ENCODE data around the gene CRMP1. TPM values are rescaled to one million over a fixed set of nuclear protein-coding genes. Genes with fewer than 3 reads are reported as not detected.

CRMP1 gene
- total RNA-seq, 1 experiment from 2014 or later: 134 TPM

GRCh38 chr4:5941601-5942000 lies 48.7 kb upstream of the CRMP1 start:
- ChIA-PET POLR2A (no interaction called here), CTCF (interaction anchor here (0.9 kb wide), 1 partner anchor 39 kb away, joined by 3 read pairs; no protein-coding TSS in a partner anchor)
- TF ChIP-seq SOX15 (CRISPR knock-in tag; IDR thresholded peaks at IDR 0.05): no peak
- TF ChIP-seq ZNF121 (CRISPR knock-in tag; IDR thresholded peaks at IDR 0.05): no peak
- TF ChIP-seq ZNF138 (CRISPR knock-in tag; conservative IDR thresholded peaks at IDR 0.05): no peak
- no peak for TF ChIP-seq CREM (CRISPR knock-in tag; IDR thresholded peaks at IDR 0.05)
- TF ChIP-seq, protein P1, sequence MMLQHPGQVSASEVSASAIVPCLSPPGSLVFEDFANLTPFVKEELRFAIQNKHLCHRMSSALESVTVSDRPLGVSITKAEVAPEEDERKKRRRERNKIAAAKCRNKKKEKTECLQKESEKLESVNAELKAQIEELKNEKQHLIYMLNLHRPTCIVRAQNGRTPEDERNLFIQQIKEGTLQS (CRISPR knock-in tag; conservative IDR thresholded peaks at IDR 0.05): no peak
- TF ChIP-seq GABPB1 (CRISPR knock-in tag; IDR thresholded peaks at IDR 0.05): no peak
- no peak for TF ChIP-seq E2F4 (CRISPR knock-in tag; IDR thresholded peaks at IDR 0.05; ENCODE audit: borderline replicate concordance, low read depth)
- TF ChIP-seq ZBTB21 (CRISPR knock-in tag; IDR thresholded peaks at IDR 0.05; ENCODE audit: borderline replicate concordance): no peak
- TF ChIP-seq GTF2I (CRISPR knock-in tag; conservative IDR thresholded peaks at IDR 0.05): no peak
- TF ChIP-seq MAX (CRISPR knock-in tag; IDR thresholded peaks at IDR 0.05): no peak
- TF ChIP-seq, protein P2, sequence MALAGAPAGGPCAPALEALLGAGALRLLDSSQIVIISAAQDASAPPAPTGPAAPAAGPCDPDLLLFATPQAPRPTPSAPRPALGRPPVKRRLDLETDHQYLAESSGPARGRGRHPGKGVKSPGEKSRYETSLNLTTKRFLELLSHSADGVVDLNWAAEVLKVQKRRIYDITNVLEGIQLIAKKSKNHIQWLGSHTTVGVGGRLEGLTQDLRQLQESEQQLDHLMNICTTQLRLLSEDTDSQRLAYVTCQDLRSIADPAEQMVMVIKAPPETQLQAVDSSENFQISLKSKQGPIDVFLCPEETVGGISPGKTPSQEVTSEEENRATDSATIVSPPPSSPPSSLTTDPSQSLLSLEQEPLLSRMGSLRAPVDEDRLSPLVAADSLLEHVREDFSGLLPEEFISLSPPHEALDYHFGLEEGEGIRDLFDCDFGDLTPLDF (CRISPR knock-in tag; IDR thresholded peaks at IDR 0.05): no peak
- no peak for TF ChIP-seq PRDM15 (CRISPR knock-in tag; IDR thresholded peaks at IDR 0.05)
- TF ChIP-seq IRF2 (CRISPR knock-in tag; IDR thresholded peaks at IDR 0.05; ENCODE audit: borderline replicate concordance, low read depth): no peak
- TF ChIP-seq ZMAT4 (CRISPR knock-in tag; IDR thresholded peaks at IDR 0.05): no peak
- no peak for TF ChIP-seq ZNF512 (CRISPR knock-in tag; IDR thresholded peaks at IDR 0.05; ENCODE audit: borderline replicate concordance)
- TF ChIP-seq ZNF396 (CRISPR knock-in tag; IDR thresholded peaks at IDR 0.05; ENCODE audit: borderline replicate concordance): no peak
- Mint-ChIP-seq H3K27me3 (ENCODE audit: low read depth) (peaks cover 25% of the 10 kb centered on the region), H3K27ac (no peak overlapping the region), H3K36me3 (peaks cover 13% of the 10 kb centered on the region), H3K4me3 (no peak overlapping the region), H3K9me3 (peaks cover 20% of the 10 kb centered on the region), H3K4me1 (peaks cover 29% of the 10 kb centered on the region)
- ATAC-seq: no peak
- DNase-seq (ENCODE audit: low spot score): no peak

Data from WTC11 (cell line).